ENCODE measurements around the gene NBEA.
A peak's percentile ranks its signal among the peaks of the same experiment; 100 is the strongest.

NBEA gene

GRCh38 chr13:35411059-35411744 lies 469.1 kb downstream of the NBEA start:
- no peak for DNase-seq

- no peak for DNase-seq
These were observed 506.4 kb downstream of the NBEA start for GRCh38 chr13:35448465-35448864.

GRCh38 chr13:35449821-35450220 lies 507.8 kb downstream of the NBEA start:
- DNase-seq = no peak

GRCh38 chr13:35455022-35455421 lies 513.0 kb downstream of the NBEA start:
- no peak for DNase-seq

- no peak for DNase-seq
These were observed 515.2 kb downstream of the NBEA start for GRCh38 chr13:35457258-35457657.

GRCh38 chr13:35460061-35460460 lies 518.0 kb downstream of the NBEA start:
- DNase-seq = no peak

- DNase-seq = no peak
These were observed 523.3 kb downstream of the NBEA start for GRCh38 chr13:35465371-35465770.

- DNase-seq = no peak
These were observed 526.1 kb downstream of the NBEA start for GRCh38 chr13:35468195-35468594.

GRCh38 chr13:35469806-35470525 lies 527.9 kb downstream of the NBEA start:
- DNase-seq = no peak

- no peak for DNase-seq
These were observed 528.9 kb downstream of the NBEA start for GRCh38 chr13:35470671-35471661.

- no peak for DNase-seq
These were observed 529.7 kb downstream of the NBEA start for GRCh38 chr13:35471706-35472322.

- DNase-seq = no peak
These were observed 530.3 kb downstream of the NBEA start for GRCh38 chr13:35472323-35472881.

GRCh38 chr13:35473206-35473775 lies 531.2 kb downstream of the NBEA start:
- no peak for DNase-seq

GRCh38 chr13:35473802-35474201 lies 531.7 kb downstream of the NBEA start:
- no peak for DNase-seq

GRCh38 chr13:35474496-35475211 lies 532.6 kb downstream of the NBEA start:
- no peak for DNase-seq

GRCh38 chr13:35475212-35475959 lies 533.3 kb downstream of the NBEA start:
- DNase-seq = peak; percentile 23 to 27

- peak; percentile 28 to 30 for DNase-seq
These were observed 534.2 kb downstream of the NBEA start, which contains the start of gene MAB21L1 for GRCh38 chr13:35475960-35476943. MAB21L1 (minus strand) TSS chr13:35476689; CDS start chr13:35476138, 551 bp downstream.

- DNase-seq = no peak
These were observed 535.4 kb downstream of the NBEA start for GRCh38 chr13:35477386-35477946.

Measured in activated T-cell treated with anti-CD3 and anti-CD28 coated beads, Interleukin-2, amount 50 U/mL, for 48 hours (primary cell).